DMS153 treated with DMSO at 0.1 percent for 48 hours (cell line): ENCODE data around the gene CHD6.

Experiments used
- DNase-seq: peaks from one replicate; lab custom pipeline; 2025; ENCODE audit not compliant: unreplicated experiment; lab: John Stamatoyannopoulos, UW

CHD6 gene

GRCh38 chr20:41508335-41508734, 109.8 kb downstream of the CHD6 start:
- no peak for DNase-seq

GRCh38 chr20:41507851-41508250, 110.3 kb downstream of the CHD6 start:
- no peak for DNase-seq

- DNase-seq, result no peak
Observed at GRCh38 chr20:41507436-41507835, 110.7 kb downstream of the CHD6 start.

GRCh38 chr20:41506192-41506915, 111.8 kb downstream of the CHD6 start:
- DNase-seq, result no peak

- no peak for DNase-seq
Observed at GRCh38 chr20:41505184-41505583, 113.0 kb downstream of the CHD6 start.

- DNase-seq, result no peak
Observed at GRCh38 chr20:41501376-41501775, 116.8 kb downstream of the CHD6 start.

GRCh38 chr20:41499961-41500725, 118.0 kb downstream of the CHD6 start:
- peak; percentile 6 for DNase-seq

- no peak for DNase-seq
Observed at GRCh38 chr20:41499064-41499463, 119.1 kb downstream of the CHD6 start.

GRCh38 chr20:41497186-41497895, 120.8 kb downstream of the CHD6 start:
- DNase-seq, result no peak

- DNase-seq, result no peak
Observed at GRCh38 chr20:41494451-41494850, 123.7 kb downstream of the CHD6 start.

GRCh38 chr20:41483553-41483930, 134.6 kb downstream of the CHD6 start:
- DNase-seq, result no peak

- DNase-seq, result no peak
Observed at GRCh38 chr20:41482647-41483552, 135.3 kb downstream of the CHD6 start.

GRCh38 chr20:41480054-41480770, 138.0 kb downstream of the CHD6 start:
- DNase-seq, result no peak

GRCh38 chr20:41479113-41479512, 139.1 kb downstream of the CHD6 start:
- DNase-seq, result no peak

GRCh38 chr20:41478026-41478425, 140.2 kb downstream of the CHD6 start:
- DNase-seq, result no peak

- peak; percentile 64 for DNase-seq
Observed at GRCh38 chr20:41476446-41476845, 141.7 kb downstream of the CHD6 start.

- peak; percentile 67 for DNase-seq
Observed at GRCh38 chr20:41476013-41476441, 142.2 kb downstream of the CHD6 start.

- DNase-seq, result no peak
Observed at GRCh38 chr20:41475503-41475902, 142.7 kb downstream of the CHD6 start.

- no peak for DNase-seq
Observed at GRCh38 chr20:41470362-41471095, 147.6 kb downstream of the CHD6 start.
